T follicular helper cell (primary cell): ENCODE results near the gene CHADL.

Experiments
- DNase-seq: peaks from one replicate; pipeline ENCODE4 v3.0.0-alpha.2; 2020; ENCODE audit warnings: low read depth

CHADL gene

DNA sequence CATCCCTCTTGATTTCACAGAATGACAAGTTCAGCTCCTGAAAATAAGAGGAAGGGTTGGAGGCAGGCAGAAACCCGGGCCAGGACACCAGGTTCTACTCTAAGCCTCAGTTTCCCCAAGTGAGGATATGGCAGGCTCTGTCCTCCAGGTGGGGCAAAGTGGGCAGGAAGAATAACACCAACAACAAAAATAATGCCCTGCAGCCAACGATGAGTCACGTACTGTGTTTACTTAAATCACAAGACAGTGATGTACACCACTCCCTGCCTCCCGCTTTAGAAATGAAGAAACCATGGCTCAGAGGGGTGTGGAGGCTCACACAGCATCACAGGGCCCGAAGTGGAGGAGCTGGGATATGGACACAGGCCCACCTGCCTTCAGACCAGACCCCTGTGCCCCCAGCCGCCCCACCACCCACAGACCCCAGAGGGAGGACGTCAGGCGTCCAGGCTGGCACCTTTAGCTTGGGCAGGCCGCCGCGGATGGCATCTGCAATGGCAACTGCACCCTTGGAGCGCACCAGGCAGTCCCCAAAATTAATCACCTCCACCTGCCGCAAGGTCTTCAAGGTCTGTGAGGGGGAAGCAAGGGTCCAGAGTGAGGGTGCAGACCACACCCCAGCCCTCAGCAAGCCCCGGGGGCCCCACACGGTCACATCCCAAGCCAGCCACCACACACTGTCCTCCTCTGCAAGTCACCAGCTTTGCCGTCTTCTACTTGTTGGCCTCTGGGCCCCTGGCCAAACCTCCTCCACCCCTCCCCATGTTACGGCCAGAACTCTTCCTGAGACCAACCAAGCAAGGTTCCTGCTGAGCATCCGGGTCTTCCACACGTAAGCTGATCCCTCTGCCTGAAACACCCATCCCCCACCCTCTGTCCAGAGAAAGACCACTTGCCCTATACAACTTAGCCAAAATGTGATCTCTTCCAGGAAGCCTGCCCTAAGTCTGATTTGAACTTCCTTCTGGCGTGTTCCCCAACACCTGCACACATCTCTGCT is 15.8 kb upstream of the CHADL start:
- no peak for DNase-seq

DNA sequence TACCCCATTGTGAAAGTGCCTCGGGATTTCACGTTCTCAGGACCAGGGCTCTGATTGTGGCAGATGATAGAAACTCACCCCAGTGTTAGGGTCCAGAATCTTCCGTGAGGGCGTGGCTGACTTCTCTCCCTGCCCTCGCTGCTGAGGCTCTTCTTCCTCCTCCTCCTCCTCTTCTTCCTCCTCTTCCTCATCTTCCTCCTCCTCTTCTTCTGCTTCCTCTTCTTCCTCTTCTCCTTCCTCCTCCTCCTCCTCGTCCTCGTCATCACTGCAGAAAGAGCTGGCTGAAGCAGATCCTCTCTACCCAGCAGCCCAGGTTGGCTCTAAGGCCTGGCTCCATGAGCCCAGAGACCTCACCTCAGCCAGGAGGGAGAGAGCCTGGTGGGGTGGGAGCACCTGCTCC is 13.5 kb upstream of the CHADL start:
- DNase-seq, result no peak

GRCh38 chr22:41252365-41252764 is 11.6 kb upstream of the CHADL start:
- no peak for DNase-seq

GRCh38 chr22:41250127-41250526 is 9.4 kb upstream of the CHADL start:
- no peak for DNase-seq

GRCh38 chr22:41249442-41249841 is 8.7 kb upstream of the CHADL start:
- no peak for DNase-seq

DNA sequence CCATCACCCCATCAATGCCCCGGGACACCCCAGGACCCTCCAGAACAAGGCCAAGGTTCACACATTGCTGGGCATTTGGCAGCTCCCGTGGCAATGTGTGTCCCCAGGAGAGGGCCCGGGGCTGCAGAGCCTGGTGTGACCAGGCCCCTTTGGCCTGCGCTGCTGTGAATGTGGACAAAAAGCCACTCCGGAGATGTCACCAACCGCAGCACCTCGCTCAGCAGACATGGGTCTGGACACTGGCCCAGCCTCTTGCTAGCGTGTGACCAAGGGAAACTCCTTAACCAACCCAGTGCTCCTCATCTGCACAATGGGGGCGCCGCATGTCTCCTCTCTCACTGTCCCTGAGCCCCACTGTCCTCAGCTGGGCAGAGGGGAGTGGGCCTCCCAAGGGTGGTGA is 8.0 kb upstream of the CHADL start:
- DNase-seq, result no peak

DNA sequence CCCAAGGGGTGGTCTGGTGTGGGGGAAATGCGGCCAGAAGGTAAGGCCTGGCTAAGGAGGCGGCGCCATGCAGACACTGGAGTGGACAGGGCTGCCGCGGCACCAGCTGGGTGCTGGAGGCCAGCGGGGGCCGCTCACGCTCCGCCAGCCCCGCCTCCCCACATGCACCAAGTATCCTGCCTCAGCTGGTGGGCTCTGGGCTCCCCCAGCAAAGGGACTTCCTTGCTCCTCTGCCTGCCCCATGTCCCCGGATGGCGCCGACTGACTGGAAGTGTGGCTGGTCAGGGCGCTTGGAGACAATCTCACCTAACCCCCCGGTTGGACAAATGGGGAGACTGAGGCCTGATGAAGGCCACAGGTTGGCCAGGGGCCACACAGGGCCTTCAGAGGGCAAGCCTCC is 7.6 kb upstream of the CHADL start:
- no peak for DNase-seq

DNA sequence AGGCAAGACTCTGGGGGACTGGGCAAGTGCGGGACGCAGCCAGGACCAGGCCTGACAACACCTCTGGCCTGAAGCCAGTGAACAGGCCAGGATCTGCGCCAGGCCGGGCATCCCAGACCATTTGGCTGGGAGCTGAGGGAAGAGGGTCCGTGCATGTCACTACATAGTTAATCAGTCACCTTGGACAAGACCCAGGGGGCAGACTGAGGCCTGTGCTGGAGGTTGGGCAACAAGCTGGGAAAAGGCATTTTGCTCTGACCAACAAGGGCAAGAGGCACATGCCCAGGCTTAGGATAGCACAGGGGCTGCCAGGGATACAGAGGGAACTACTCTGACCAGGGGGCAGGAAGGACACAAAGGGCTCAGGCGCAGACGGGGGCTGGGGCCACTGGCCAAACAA is 7.0 kb upstream of the CHADL start:
- DNase-seq, result no peak

DNA sequence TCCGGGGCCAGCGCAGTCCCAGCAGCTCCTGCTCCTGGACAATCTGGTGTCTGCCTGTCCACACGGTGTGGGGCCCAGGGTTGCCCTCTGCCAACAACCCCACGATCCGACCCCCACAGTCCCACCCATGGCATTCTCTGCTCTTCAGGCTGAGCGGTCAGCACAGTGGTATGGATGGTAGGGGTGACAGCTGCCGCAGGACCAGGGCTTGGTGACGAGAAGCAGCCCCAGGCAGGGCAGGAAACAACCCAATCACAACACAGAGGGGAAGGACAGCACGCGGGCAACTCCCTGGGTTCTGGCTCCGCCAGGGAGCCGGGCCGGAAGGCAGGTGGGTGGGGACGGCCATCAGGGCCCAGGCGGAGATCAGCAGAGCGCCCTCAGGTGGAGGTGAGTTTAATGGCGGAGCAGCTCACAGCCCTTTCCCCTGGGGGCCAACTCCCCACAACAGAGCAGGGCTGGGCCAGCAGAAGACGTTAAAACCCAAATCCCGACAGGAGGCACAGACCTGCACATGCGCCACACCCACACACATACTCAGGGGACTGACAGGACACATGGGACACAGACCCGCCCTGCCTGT is 5.3 kb upstream of the CHADL start:
- no peak for DNase-seq

DNA sequence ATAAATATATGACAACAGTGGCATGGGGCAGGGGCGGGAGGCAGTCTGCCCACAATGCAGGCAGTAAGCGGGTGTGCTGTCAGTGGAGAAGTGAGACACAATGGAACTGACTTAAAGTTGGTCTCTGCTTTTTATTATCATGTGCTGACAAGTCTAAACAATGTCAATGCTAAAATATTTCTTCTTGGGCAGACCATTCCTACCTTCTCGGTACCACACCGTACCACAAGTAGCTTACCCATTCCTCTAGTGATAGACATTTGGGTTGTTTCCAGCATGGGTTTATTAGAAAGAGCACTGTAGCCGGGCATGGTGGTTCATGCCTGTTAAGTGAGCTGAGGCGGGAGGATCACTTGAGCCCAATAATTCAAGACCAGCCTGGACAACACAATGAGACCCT is 2.6 kb upstream of the CHADL start:
- no peak for DNase-seq

- no peak for DNase-seq
These were observed 1.8 kb upstream of the CHADL start for GRCh38 chr22:41242396-41243117.

- DNase-seq, result no peak
These were observed 474 bp upstream of the CHADL start for GRCh38 chr22:41241133-41241676.

DNA sequence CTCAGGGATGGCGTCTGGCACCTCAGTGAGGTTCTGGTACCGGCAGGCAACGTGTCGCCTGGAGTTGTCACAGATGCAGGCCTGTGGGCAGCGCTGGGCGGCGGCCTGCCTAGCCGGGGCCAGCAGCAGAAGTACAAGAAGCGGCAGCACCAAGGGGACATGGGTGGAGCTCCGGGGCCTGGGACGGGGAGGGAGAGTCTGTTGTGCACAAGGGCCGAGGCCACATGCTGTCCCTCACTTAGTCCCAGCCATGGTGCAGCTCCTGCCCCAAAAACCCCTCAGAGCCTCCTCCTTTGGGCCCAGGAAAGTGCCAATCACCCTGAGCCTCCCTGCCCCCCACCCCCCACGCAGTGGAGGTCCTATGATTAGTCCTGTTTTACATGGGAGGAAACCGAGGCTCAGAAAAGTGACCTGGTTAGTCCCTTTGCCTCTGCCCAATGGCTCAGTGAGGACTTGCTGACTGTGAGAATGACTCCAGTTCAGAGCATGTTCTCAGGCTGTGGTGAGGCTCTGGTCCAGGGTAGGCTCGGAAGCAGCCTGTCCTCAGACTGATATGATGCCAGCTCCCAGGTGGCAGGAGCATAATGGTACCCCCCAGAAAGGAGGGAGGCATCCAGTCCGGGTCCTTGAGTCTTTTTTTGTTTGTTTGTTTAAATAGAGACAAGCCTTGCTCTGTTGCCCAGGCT is 1.1 kb downstream of the CHADL start:
- DNase-seq, result no peak

- DNase-seq, result no peak
These were observed 1.9 kb downstream of the CHADL start for GRCh38 chr22:41238570-41239442.

GRCh38 chr22:41237707-41238569 is 2.8 kb downstream of the CHADL start:
- DNase-seq, result peak; percentile 72

- DNase-seq, result no peak
These were observed 3.6 kb downstream of the CHADL start for GRCh38 chr22:41237036-41237706.

- DNase-seq, result no peak
These were observed 5.7 kb downstream of the CHADL start for GRCh38 chr22:41234815-41235695.

- no peak for DNase-seq
These were observed 9.4 kb downstream of the CHADL start for GRCh38 chr22:41231369-41231768.
